Tibial nerve (tissue), 4 donors: ENCODE results near the gene FLOT2. TPM values are rescaled to one million over a fixed set of nuclear protein-coding genes. Genes with fewer than 3 reads are reported as not detected.

ENCODE experiments used
- DNase-seq, 2 donors: peaks; one replicate each; pipeline ENCODE4 v3.0.0-alpha.2; 2019; ENCODE audit warnings: low spot score in 2 of 2
- H3K27ac ChIP-seq, 4 donors: fragments of 200-600 bp; sonication (generic) in 3 of 4; one replicate each; pipeline ENCODE4 v1.5.1; 2017 to 2019; ENCODE audit warnings: mild to moderate bottlenecking in 1 of 4
- H3K27me3 ChIP-seq, 2 donors: fragments of 200-600 bp; sonication (generic) in 1 of 2; one replicate each; pipeline versions ENCODE4 v1.5.1 to v1.6.0; 2017 to 2019
- H3K36me3 ChIP-seq, 3 donors: fragments of 200-600 bp; sonication (generic); one replicate each; pipeline ENCODE4 v1.5.1; 2018 to 2019
- H3K4me1 ChIP-seq, 4 donors: fragments of 200-600 bp; sonication (generic) in 3 of 4; one replicate each; pipeline ENCODE4 v1.5.1; 2017 to 2019
- H3K4me3 ChIP-seq, 4 donors: fragments of 200-600 bp; sonication (generic) in 3 of 4; one replicate each; pipeline ENCODE4 v1.5.1; 2017 to 2019; ENCODE audit warnings: mild to moderate bottlenecking in 1 of 4, moderate library complexity in 1 of 4
- H3K9me3 ChIP-seq, 4 donors: fragments of 200-600 bp; sonication (generic) in 3 of 4; one replicate each; pipeline ENCODE4 v1.5.1; 2017 to 2019
- EP300 ChIP-seq, 2 donors: sonication (generic); formaldehyde crosslinking; IDR thresholded peaks; one replicate each; pipeline ENCODE4 v1.6.1; 2017; ENCODE audit warnings: antibody characterized with exemption in 2 of 2, mild to moderate bottlenecking in 1 of 2
- POLR2A ChIP-seq, 2 donors: fragments of 450-650 bp; IDR thresholded peaks; one replicate each; pipeline ENCODE4 v1.6.1; 2017; ENCODE audit warnings: antibody characterized with exemption in 2 of 2, mild to moderate bottlenecking in 2 of 2, moderate library complexity in 2 of 2
- WGBS, 2 donors: methylation state at CpG; one replicate each; pipeline ENCODE4 v1.1.5; 2018; 5-methylcytosine and 5-hydroxymethylcytosine counted together
- total RNA-seq, 4 donors: library from RNA; depleted of rRNA; stranded (reverse); fragments of >200 nt; gene quantifications; one replicate each; pipeline ENCODE4 v1.1.0, GENCODE V29; 2016
- TF ChIP-seq, protein P1 (sequence below), 5 experiments: fragments of 200-600 bp in 3 of 5; fragments of 450-650 bp in 2 of 5; sonication (generic) in 3 of 5; IDR thresholded peaks; one replicate each; pipeline ENCODE4 v1.5.1; 2016 to 2019; ENCODE audit warnings: antibody characterized with exemption in 5 of 5, mild to moderate bottlenecking in 3 of 5, moderate library complexity in 2 of 5

Gene FLOT2
- total RNA-seq, 4 donors from 2014 or later, result 54.8 to 84.9 (median 65.2) TPM

DNA sequence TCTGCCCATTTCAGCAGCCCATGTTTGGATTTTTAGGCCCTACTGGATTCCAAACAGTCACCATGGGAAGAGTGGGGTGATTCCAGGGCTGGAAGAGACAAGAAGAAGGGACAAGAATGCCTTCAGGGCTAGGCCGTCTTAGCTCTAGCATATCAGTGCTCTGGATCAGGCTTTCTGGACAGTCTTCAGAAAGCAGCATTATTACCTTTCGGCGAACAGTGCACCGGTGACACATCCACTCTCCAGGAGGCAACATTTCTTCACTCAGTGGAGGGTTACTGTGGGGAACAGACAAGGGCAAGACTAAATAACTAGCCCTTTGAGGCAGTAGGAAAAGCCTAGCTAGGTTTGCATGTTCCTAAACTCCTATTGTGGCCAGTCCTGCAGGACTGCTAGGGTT is 29.3 kb upstream of the FLOT2 start:
- no peak for DNase-seq
- 93 to 96% methylated on average over 4 of the region's 4 CpGs for WGBS, 2 donors

GRCh38 chr17:28926366-28926765 is 28.8 kb upstream of the FLOT2 start:
- Histone ChIP-seq H3K27ac (peak overlapping the region in 3 of 4 donors; percentile 5 to 50 (median 46)), H3K4me3 (no peak overlapping the region), H3K27me3 (no peaks in the 10 kb centered on the region), H3K9me3 (peaks cover 0 to 5% (median 0%) of the 10 kb centered on the region in 4 donors), H3K36me3 (peaks cover 0 to 73% (median 3%) of the 10 kb centered on the region in 3 donors), H3K4me1 (peaks cover 0 to 27% (median 2%) of the 10 kb centered on the region in 4 donors)
- DNase-seq, result no peak
- TF ChIP-seq POLR2A (IDR thresholded peaks at IDR 0.05) (no peak), EP300 (IDR thresholded peaks at IDR 0.05) (no peak)
- TF ChIP-seq, protein P1, sequence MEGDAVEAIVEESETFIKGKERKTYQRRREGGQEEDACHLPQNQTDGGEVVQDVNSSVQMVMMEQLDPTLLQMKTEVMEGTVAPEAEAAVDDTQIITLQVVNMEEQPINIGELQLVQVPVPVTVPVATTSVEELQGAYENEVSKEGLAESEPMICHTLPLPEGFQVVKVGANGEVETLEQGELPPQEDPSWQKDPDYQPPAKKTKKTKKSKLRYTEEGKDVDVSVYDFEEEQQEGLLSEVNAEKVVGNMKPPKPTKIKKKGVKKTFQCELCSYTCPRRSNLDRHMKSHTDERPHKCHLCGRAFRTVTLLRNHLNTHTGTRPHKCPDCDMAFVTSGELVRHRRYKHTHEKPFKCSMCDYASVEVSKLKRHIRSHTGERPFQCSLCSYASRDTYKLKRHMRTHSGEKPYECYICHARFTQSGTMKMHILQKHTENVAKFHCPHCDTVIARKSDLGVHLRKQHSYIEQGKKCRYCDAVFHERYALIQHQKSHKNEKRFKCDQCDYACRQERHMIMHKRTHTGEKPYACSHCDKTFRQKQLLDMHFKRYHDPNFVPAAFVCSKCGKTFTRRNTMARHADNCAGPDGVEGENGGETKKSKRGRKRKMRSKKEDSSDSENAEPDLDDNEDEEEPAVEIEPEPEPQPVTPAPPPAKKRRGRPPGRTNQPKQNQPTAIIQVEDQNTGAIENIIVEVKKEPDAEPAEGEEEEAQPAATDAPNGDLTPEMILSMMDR (IDR thresholded peaks at IDR 0.05), result no peak
- 79% methylated on average over 2 of the region's 2 CpGs for WGBS, 2 donors

More for the DNA sequence above, 29.3 kb upstream of the FLOT2 start:
- no peak for TF ChIP-seq POLR2A (IDR thresholded peaks at IDR 0.05)
- TF ChIP-seq EP300 (IDR thresholded peaks at IDR 0.05), result no peak
- TF ChIP-seq, protein P1 (IDR thresholded peaks at IDR 0.05), result no peak
- Histone ChIP-seq H3K27me3 (no peaks in the 10 kb centered on the region), H3K4me1 (peaks cover 0 to 28% (median 2%) of the 10 kb centered on the region in 4 donors), H3K27ac (peak overlapping the region in 3 of 4 donors; percentile 5 to 50 (median 46)), H3K4me3 (no peak overlapping the region), H3K9me3 (peaks cover 0 to 5% (median 0%) of the 10 kb centered on the region in 4 donors), H3K36me3 (peaks cover 0 to 68% (median 0%) of the 10 kb centered on the region in 3 donors)

DNA sequence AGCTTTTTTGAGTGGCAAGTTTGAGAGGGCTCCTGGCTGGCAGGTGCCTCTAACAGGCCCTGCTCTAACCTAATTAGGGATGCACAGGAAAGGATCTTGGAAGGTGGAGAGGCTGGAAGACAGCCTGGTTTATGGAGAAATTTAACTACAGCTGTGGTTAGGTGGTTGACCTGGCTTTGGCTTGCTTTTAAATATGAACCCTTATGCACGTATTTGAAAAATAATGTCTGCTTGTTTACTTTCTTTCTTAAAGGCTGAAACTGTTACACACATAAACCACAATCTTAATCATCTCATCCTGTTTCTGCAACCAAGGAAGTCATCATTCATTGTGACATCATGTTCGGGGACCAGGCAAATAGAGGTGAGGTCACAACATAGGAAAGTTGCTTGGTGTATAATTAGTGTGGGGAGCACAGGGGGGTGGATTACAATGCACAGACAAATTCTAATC is 28.4 kb upstream of the FLOT2 start:
- H3K27me3 ChIP-seq, result no peaks in the 10 kb centered on the region
- 21 to 23% methylated on average over 2 of the region's 2 CpGs for WGBS, 2 donors
- TF ChIP-seq EP300 (IDR thresholded peaks at IDR 0.05) (peak in 1 of 2 donors; percentile 38), POLR2A (IDR thresholded peaks at IDR 0.05) (no peak)
- TF ChIP-seq, protein P1 (IDR thresholded peaks at IDR 0.05), result no peak
- peaks cover 0 to 25% (median 2%) of the 10 kb centered on the region in 4 donors for H3K4me1 ChIP-seq
- H3K9me3 ChIP-seq, result peaks cover 0 to 5% (median 0%) of the 10 kb centered on the region in 4 donors
- no peak overlapping the region for H3K4me3 ChIP-seq
- H3K36me3 ChIP-seq, result peaks cover 0 to 77% (median 7%) of the 10 kb centered on the region in 3 donors
- peak overlapping the region in 3 of 4 donors; percentile 50 to 68 (median 52) for H3K27ac ChIP-seq
- no peak for DNase-seq

GRCh38 chr17:28920201-28920600 is 22.7 kb upstream of the FLOT2 start:
- no peak for DNase-seq
- Histone ChIP-seq H3K36me3 (peaks cover 3 to 100% (median 46%) of the 10 kb centered on the region in 3 donors), H3K27ac (no peak overlapping the region), H3K9me3 (no peaks in the 10 kb centered on the region), H3K27me3 (no peaks in the 10 kb centered on the region), H3K4me1 (no peaks in the 10 kb centered on the region), H3K4me3 (no peak overlapping the region)
- TF ChIP-seq EP300 (IDR thresholded peaks at IDR 0.05) (no peak), POLR2A (IDR thresholded peaks at IDR 0.05) (no peak)
- TF ChIP-seq, protein P1 (IDR thresholded peaks at IDR 0.05), result no peak

- Histone ChIP-seq H3K4me1 (no peaks in the 10 kb centered on the region), H3K4me3 (no peak overlapping the region), H3K27me3 (no peaks in the 10 kb centered on the region), H3K36me3 (peaks cover 4 to 100% (median 62%) of the 10 kb centered on the region in 3 donors), H3K27ac (no peak overlapping the region), H3K9me3 (no peaks in the 10 kb centered on the region)
- TF ChIP-seq POLR2A (IDR thresholded peaks at IDR 0.05) (no peak), EP300 (IDR thresholded peaks at IDR 0.05) (no peak)
- TF ChIP-seq, protein P1 (IDR thresholded peaks at IDR 0.05), result no peak
- no peak for DNase-seq
- WGBS, 2 donors, result 56 to 59% methylated on average over 2 of the region's 2 CpGs
Measured at GRCh38 chr17:28918295-28918694, 20.8 kb upstream of the FLOT2 start.
